MM.1S (cell line): ENCODE results near the gene AUTS2.

ENCODE experiments used
- DNase-seq: peaks from one replicate; pipeline ENCODE4 v3.0.0-alpha.2; 2015
- H2AFZ ChIP-seq: fragments of 300-600 bp; sonication (generic); 2 replicates; pipeline ENCODE4 v1.6.0; 2016; ENCODE audit warnings: antibody characterized with exemption, low read length
- H3F3A ChIP-seq: fragments of 300-600 bp; sonication (generic); 2 replicates; pipeline ENCODE4 v1.6.1; 2016; ENCODE audit warnings: mild to moderate bottlenecking, antibody characterized with exemption, low read length, moderate library complexity, mixed read lengths; ENCODE audit not compliant: insufficient read depth
- H3K27ac ChIP-seq: fragments of 300-600 bp; sonication (generic); 2 replicates; pipeline ENCODE4 v1.5.1; 2016; ENCODE audit warnings: mild to moderate bottlenecking, low read length
- H3K27me3 ChIP-seq: fragments of 300-600 bp; sonication (generic); replicated peaks from 2 replicates; pipeline ENCODE4 v1.6.0; 2016; ENCODE audit warnings: low read length; ENCODE audit not compliant: insufficient read depth
- H3K36me3 ChIP-seq: fragments of 300-600 bp; sonication (generic); replicated peaks from 2 replicates; pipeline ENCODE4 v1.6.1; 2016; ENCODE audit warnings: mild to moderate bottlenecking, low read length, mixed read lengths; ENCODE audit not compliant: insufficient read depth
- H3K4me1 ChIP-seq: fragments of 300-600 bp; sonication (generic); 2 replicates; pipeline ENCODE4 v1.6.1; 2016; ENCODE audit warnings: low read length, mixed read lengths
- H3K4me2 ChIP-seq: fragments of 300-600 bp; sonication (generic); 2 replicates; pipeline ENCODE4 v1.6.0; 2016; ENCODE audit warnings: low read depth, low read length
- H3K4me3 ChIP-seq: fragments of 300-600 bp; sonication (generic); 2 replicates; pipeline ENCODE4 v1.5.1; 2016; ENCODE audit warnings: low read length, mixed read lengths
- H3K79me2 ChIP-seq: fragments of 300-600 bp; sonication (generic); 2 replicates; pipeline ENCODE4 v1.6.1; 2016; ENCODE audit warnings: mixed run types, low read length, mixed read lengths
- H3K9ac ChIP-seq: fragments of 300-600 bp; sonication (generic); 2 replicates; pipeline ENCODE4 v1.6.1; 2016; ENCODE audit warnings: low read length, mixed read lengths
- H3K9me2 ChIP-seq: fragments of 300-600 bp; sonication (generic); replicated peaks from 2 replicates; pipeline ENCODE4 v1.6.1; 2016; ENCODE audit warnings: mild to moderate bottlenecking, low read length, mixed read lengths; ENCODE audit not compliant: insufficient read depth
- H3K9me3 ChIP-seq: fragments of 300-600 bp; sonication (generic); replicated peaks from 2 replicates; pipeline ENCODE4 v1.6.1; 2016; ENCODE audit warnings: mild to moderate bottlenecking, low read length, mixed read lengths; ENCODE audit not compliant: insufficient read depth
- H4K20me1 ChIP-seq: fragments of 300-600 bp; sonication (generic); 2 replicates; pipeline ENCODE4 v1.6.1; 2016; ENCODE audit warnings: mild to moderate bottlenecking, low read length, moderate library complexity, mixed read lengths; ENCODE audit not compliant: insufficient read depth
- EZH2 ChIP-seq: fragments of 300-600 bp; sonication (generic); optimal IDR thresholded peaks from 2 replicates; pipeline ENCODE3; 2017; ENCODE audit warnings: low read depth, mild to moderate bottlenecking, antibody characterized with exemption, low read length, mixed read lengths
- EZH2phosphoT487 ChIP-seq: fragments of 300-600 bp; sonication (generic); IDR thresholded peaks from 2 replicates; pipeline ENCODE4 v1.6.1; 2018; ENCODE audit warnings: antibody characterized with exemption, low read length
- TF ChIP-seq, protein P1 (sequence below): fragments of 300-600 bp; sonication (generic); IDR thresholded peaks from 2 replicates; pipeline ENCODE4 v1.5.1; 2016; ENCODE audit warnings: antibody characterized with exemption, low read length, mixed read lengths

Gene AUTS2

GRCh38 chr7:69653806-69654205, 55.5 kb downstream of the AUTS2 start:
- H3K27ac ChIP-seq = no peak overlapping the region

GRCh38 chr7:69654381-69654780, 56.1 kb downstream of the AUTS2 start:
- Histone ChIP-seq H3K36me3 (no peaks in the 10 kb centered on the region), H3K9me3 (no peaks in the 10 kb centered on the region), H3K4me3 (no peak overlapping the region), H3K27ac (no peak overlapping the region), H3K4me2 (no peak overlapping the region), H3K79me2 (no peaks in the 10 kb centered on the region), H3K9me2 (no peaks in the 10 kb centered on the region), H4K20me1 (no peaks in the 10 kb centered on the region), H3F3A (no peaks in the 10 kb centered on the region), H3K9ac (no peak overlapping the region), H3K4me1 (no peaks in the 10 kb centered on the region), H3K27me3 (no peaks in the 10 kb centered on the region), H2AFZ (no peak overlapping the region)
- TF ChIP-seq, protein P1, sequence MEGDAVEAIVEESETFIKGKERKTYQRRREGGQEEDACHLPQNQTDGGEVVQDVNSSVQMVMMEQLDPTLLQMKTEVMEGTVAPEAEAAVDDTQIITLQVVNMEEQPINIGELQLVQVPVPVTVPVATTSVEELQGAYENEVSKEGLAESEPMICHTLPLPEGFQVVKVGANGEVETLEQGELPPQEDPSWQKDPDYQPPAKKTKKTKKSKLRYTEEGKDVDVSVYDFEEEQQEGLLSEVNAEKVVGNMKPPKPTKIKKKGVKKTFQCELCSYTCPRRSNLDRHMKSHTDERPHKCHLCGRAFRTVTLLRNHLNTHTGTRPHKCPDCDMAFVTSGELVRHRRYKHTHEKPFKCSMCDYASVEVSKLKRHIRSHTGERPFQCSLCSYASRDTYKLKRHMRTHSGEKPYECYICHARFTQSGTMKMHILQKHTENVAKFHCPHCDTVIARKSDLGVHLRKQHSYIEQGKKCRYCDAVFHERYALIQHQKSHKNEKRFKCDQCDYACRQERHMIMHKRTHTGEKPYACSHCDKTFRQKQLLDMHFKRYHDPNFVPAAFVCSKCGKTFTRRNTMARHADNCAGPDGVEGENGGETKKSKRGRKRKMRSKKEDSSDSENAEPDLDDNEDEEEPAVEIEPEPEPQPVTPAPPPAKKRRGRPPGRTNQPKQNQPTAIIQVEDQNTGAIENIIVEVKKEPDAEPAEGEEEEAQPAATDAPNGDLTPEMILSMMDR = no peak
- TF ChIP-seq EZH2phosphoT487 (no peak), EZH2 (no peak)
- DNase-seq = no peak

More at GRCh38 chr7:69653806-69654205, 55.5 kb downstream of the AUTS2 start:
- H3K4me3 ChIP-seq = no peak overlapping the region
- no peak overlapping the region for H3K4me2 ChIP-seq
- H3F3A ChIP-seq = no peaks in the 10 kb centered on the region
- TF ChIP-seq, protein P1 = no peak
- TF ChIP-seq EZH2phosphoT487 (no peak), EZH2 (no peak)
- no peaks in the 10 kb centered on the region for H3K4me1 ChIP-seq
- no peak overlapping the region for H2AFZ ChIP-seq
- no peaks in the 10 kb centered on the region for H3K79me2 ChIP-seq
- H3K9ac ChIP-seq = no peak overlapping the region
- H3K9me3 ChIP-seq = no peaks in the 10 kb centered on the region
- no peaks in the 10 kb centered on the region for H4K20me1 ChIP-seq
- DNase-seq = no peak
- no peaks in the 10 kb centered on the region for H3K36me3 ChIP-seq
- H3K9me2 ChIP-seq = no peaks in the 10 kb centered on the region
- no peaks in the 10 kb centered on the region for H3K27me3 ChIP-seq

- Histone ChIP-seq H3K9me3 (no peaks in the 10 kb centered on the region), H3K79me2 (no peaks in the 10 kb centered on the region), H2AFZ (no peak overlapping the region), H3K36me3 (no peaks in the 10 kb centered on the region), H3K9ac (no peak overlapping the region), H3K27me3 (no peaks in the 10 kb centered on the region), H3F3A (no peaks in the 10 kb centered on the region), H3K4me2 (no peak overlapping the region), H4K20me1 (no peaks in the 10 kb centered on the region), H3K4me3 (no peak overlapping the region), H3K4me1 (no peaks in the 10 kb centered on the region), H3K9me2 (no peaks in the 10 kb centered on the region), H3K27ac (no peak overlapping the region)
- TF ChIP-seq EZH2 (no peak), EZH2phosphoT487 (no peak)
- TF ChIP-seq, protein P1 = no peak
- DNase-seq = no peak
Measured at GRCh38 chr7:69654849-69655707, 56.8 kb downstream of the AUTS2 start.
